ENCODE data around the gene PCAT7.
"Not testable (repeated sequence)": the region's sequence is repeated elsewhere in the genome, so short reads cannot be mapped to it uniquely, and the experiment has no call there.

PCAT7 gene

GRCh38 chr9:94554439-94555331, at the start of gene PCAT7:
Gene PCAT7, plus strand, starts transcription at chr9:94555083.
- no peak for DNase-seq

GRCh38 chr9:94506370-94506769, 48.5 kb upstream of the PCAT7 start:
- not testable (repeated sequence) for DNase-seq

GRCh38 chr9:94507531-94508258, 47.2 kb upstream of the PCAT7 start:
- no peak for DNase-seq

GRCh38 chr9:94511134-94511954, 43.5 kb upstream of the PCAT7 start:
- DNase-seq, result no peak

- DNase-seq, result no peak
Observed at GRCh38 chr9:94511955-94512265, 43.0 kb upstream of the PCAT7 start.

- no peak for DNase-seq
Observed at GRCh38 chr9:94514722-94515121, 40.2 kb upstream of the PCAT7 start.

GRCh38 chr9:94517254-94517653, 37.6 kb upstream of the PCAT7 start:
- no peak for DNase-seq

GRCh38 chr9:94525396-94526035, 29.4 kb upstream of the PCAT7 start:
- no peak for DNase-seq

GRCh38 chr9:94526271-94526670, 28.6 kb upstream of the PCAT7 start:
- no peak for DNase-seq

- DNase-seq, result no peak
Observed at GRCh38 chr9:94526951-94527350, 27.9 kb upstream of the PCAT7 start.

GRCh38 chr9:94528886-94529285, 26.0 kb upstream of the PCAT7 start:
- no peak for DNase-seq

GRCh38 chr9:94533155-94533554, 21.7 kb upstream of the PCAT7 start:
- DNase-seq, result no peak

- no peak for DNase-seq
Observed at GRCh38 chr9:94533601-94534000, 21.3 kb upstream of the PCAT7 start.

- DNase-seq, result no peak
Observed at GRCh38 chr9:94534901-94535300, 20.0 kb upstream of the PCAT7 start.

- no peak for DNase-seq
Observed at GRCh38 chr9:94538908-94539307, 16.0 kb upstream of the PCAT7 start.

GRCh38 chr9:94544335-94544734, 10.5 kb upstream of the PCAT7 start:
- DNase-seq, result not testable (repeated sequence)

GRCh38 chr9:94545940-94546339, 8.9 kb upstream of the PCAT7 start:
- no peak for DNase-seq

- DNase-seq, result no peak
Observed at GRCh38 chr9:94553029-94553938, 1.6 kb upstream of the PCAT7 start.

GRCh38 chr9:94554078-94554438, 825 bp upstream of the PCAT7 start:
- no peak for DNase-seq

GRCh38 chr9:94557376-94557775, 2.5 kb downstream of the PCAT7 start:
- no peak for DNase-seq

GRCh38 chr9:94560237-94560636, 5.4 kb downstream of the PCAT7 start:
- no peak for DNase-seq

GRCh38 chr9:94563548-94563947, 8.7 kb downstream of the PCAT7 start:
- DNase-seq, result no peak

Data from activated CD4-positive, CD25-positive, alpha-beta regulatory T cell (primary cell).